ENCODE measurements around the gene MRPL38.
"Not testable (repeated sequence)": the region's sequence is repeated elsewhere in the genome, so short reads cannot be mapped to it uniquely, and the experiment has no call there.

MRPL38 gene

GRCh38 chr17:75853433-75853832, 51.3 kb downstream of the MRPL38 start:
- Histone ChIP-seq H3K27ac (ENCODE audit: poor library complexity, severe bottlenecking) (peak overlapping the region; percentile 69), H3K4me1 (ENCODE audit: insufficient read depth, poor library complexity, severe bottlenecking) (peaks cover 16% of the 10 kb centered on the region), H3K36me3 (ENCODE audit: low read depth) (peaks cover 48% of the 10 kb centered on the region), H3K9me3 (ENCODE audit: severe bottlenecking) (no peaks in the 10 kb centered on the region), H3K4me3 (ENCODE audit: severe bottlenecking) (no peak overlapping the region), H3K27me3 (ENCODE audit: insufficient read depth, poor library complexity, severe bottlenecking) (no peaks in the 10 kb centered on the region)
- no peak for TF ChIP-seq CTCF (IDR thresholded peaks at IDR 0.05; ENCODE audit: poor library complexity, severe bottlenecking)
- no peak for ATAC-seq (ENCODE audit: low read depth)
- no peak for DNase-seq (ENCODE audit: low spot score)

GRCh38 chr17:75851693-75851991, 53.0 kb downstream of the MRPL38 start:
- Histone ChIP-seq H3K36me3 (ENCODE audit: low read depth) (peaks cover 66% of the 10 kb centered on the region), H3K4me1 (ENCODE audit: insufficient read depth, poor library complexity, severe bottlenecking) (peaks cover 16% of the 10 kb centered on the region)
- not testable (repeated sequence) for ATAC-seq (ENCODE audit: low read depth); DNase-seq (ENCODE audit: low spot score); H3K4me3 ChIP-seq (ENCODE audit: severe bottlenecking); H3K27ac ChIP-seq (ENCODE audit: poor library complexity, severe bottlenecking); H3K27me3 ChIP-seq (ENCODE audit: insufficient read depth, poor library complexity, severe bottlenecking); H3K9me3 ChIP-seq (ENCODE audit: severe bottlenecking)

DNA sequence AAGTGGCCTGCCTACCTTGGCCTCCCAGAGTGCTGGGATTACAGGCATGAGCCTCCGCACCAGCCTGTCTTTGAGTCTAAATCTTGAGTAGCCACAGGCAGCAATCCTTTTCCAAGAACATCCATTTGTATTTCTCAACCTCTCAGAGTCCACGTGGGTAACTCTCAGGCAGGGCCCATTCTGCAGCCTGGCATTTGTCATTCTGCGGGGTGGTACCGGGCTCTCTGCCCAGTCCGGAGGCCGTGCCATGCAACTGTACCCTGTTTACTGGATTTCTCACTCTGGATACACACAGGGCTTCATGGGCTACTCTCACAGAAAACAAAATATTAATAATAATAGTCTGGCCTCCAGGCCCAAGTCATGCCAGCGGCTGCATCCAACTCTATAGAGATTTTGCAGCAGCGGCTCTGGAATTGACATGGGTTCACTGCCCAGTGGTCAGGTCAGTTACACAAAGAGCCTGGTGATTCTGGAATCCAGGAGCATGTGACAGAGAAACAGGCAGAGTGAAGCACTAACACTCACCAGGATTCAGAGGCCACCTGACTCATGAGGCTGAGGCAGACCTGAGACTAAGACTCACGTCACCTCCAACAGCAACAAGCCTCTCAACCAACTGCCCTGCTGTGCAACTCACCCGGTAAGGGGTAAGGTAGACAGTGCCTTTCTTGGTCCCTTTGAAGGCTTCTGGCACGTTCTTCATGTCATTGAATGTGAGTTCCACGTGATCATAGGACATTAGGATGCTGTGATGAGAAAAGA, 53.6 kb downstream of the MRPL38 start:
- no peak for TF ChIP-seq CTCF (IDR thresholded peaks at IDR 0.05; ENCODE audit: poor library complexity, severe bottlenecking)
- ATAC-seq (ENCODE audit: low read depth) (no peak), DNase-seq (ENCODE audit: low spot score) (no peak)
- Histone ChIP-seq H3K9me3 (ENCODE audit: severe bottlenecking) (no peaks in the 10 kb centered on the region), H3K36me3 (ENCODE audit: low read depth) (peaks cover 71% of the 10 kb centered on the region), H3K4me1 (ENCODE audit: insufficient read depth, poor library complexity, severe bottlenecking) (peaks cover 14% of the 10 kb centered on the region), H3K27ac (ENCODE audit: poor library complexity, severe bottlenecking) (no peak overlapping the region), H3K4me3 (ENCODE audit: severe bottlenecking) (no peak overlapping the region), H3K27me3 (ENCODE audit: insufficient read depth, poor library complexity, severe bottlenecking) (no peaks in the 10 kb centered on the region)

DNA sequence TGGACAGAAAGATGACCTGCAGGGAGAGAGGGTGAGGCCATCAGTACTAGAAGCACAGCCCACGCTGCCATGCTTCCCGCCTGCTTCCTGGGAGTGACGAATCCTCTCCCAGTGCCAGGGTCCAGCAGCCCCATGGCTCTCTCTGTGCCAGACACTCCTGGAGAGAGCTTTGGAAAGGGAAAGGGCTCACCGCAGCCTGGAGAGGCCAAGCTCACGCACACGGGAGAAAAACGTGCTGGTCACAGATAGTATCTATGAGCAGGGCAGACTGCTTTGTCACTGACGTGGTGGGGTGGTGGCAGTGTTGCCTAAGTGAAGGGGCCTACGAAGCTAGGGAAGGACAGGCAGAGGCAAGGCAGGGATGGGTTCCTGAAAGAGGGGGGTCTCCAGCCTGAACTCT, 55.0 kb downstream of the MRPL38 start:
- peaks cover 78% of the 10 kb centered on the region for H3K36me3 ChIP-seq (ENCODE audit: low read depth)
- peaks cover 27% of the 10 kb centered on the region for H3K4me1 ChIP-seq (ENCODE audit: insufficient read depth, poor library complexity, severe bottlenecking)
- H3K4me3 ChIP-seq (ENCODE audit: severe bottlenecking): no peak overlapping the region
- H3K27ac ChIP-seq (ENCODE audit: poor library complexity, severe bottlenecking): no peak overlapping the region
- ATAC-seq (ENCODE audit: low read depth): no peak
- DNase-seq (ENCODE audit: low spot score): no peak
- no peaks in the 10 kb centered on the region for H3K27me3 ChIP-seq (ENCODE audit: insufficient read depth, poor library complexity, severe bottlenecking)
- no peak for TF ChIP-seq CTCF (IDR thresholded peaks at IDR 0.05; ENCODE audit: poor library complexity, severe bottlenecking)
- no peaks in the 10 kb centered on the region for H3K9me3 ChIP-seq (ENCODE audit: severe bottlenecking)

DNA sequence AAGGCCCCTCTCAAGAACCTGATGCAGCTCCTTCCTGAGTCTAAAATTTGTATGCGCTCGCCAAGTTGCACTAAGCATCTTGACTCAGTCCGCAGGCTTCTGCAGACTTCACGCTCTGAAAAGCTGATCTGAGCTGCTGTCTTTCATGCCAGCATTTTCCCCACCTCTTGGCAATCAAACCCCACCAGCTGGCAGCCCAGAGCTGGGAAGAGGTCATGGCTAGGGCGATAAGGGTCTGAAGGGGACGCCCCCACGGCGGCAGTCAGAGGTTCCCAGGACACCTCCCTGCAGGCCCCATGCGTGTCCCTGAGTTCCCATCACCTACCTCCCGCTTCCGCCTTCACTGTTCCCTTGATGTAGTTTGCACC, 55.4 kb downstream of the MRPL38 start:
- ATAC-seq (ENCODE audit: low read depth) (no peak), DNase-seq (ENCODE audit: low spot score) (no peak)
- H3K9me3 ChIP-seq (ENCODE audit: severe bottlenecking): no peaks in the 10 kb centered on the region
- H3K27me3 ChIP-seq (ENCODE audit: insufficient read depth, poor library complexity, severe bottlenecking): no peaks in the 10 kb centered on the region
- peaks cover 78% of the 10 kb centered on the region for H3K36me3 ChIP-seq (ENCODE audit: low read depth)
- no peak for TF ChIP-seq CTCF (IDR thresholded peaks at IDR 0.05; ENCODE audit: poor library complexity, severe bottlenecking)
- H3K4me1 ChIP-seq (ENCODE audit: insufficient read depth, poor library complexity, severe bottlenecking): peaks cover 28% of the 10 kb centered on the region
- no peak overlapping the region for H3K4me3 ChIP-seq (ENCODE audit: severe bottlenecking)
- H3K27ac ChIP-seq (ENCODE audit: poor library complexity, severe bottlenecking): no peak overlapping the region
